ENCODE data around the gene ABCA2. TPM values are rescaled to one million over a fixed set of nuclear protein-coding genes. Genes with fewer than 3 reads are reported as not detected.

ABCA2 gene
- total RNA-seq, 1 donor = 20.3 TPM

DNA sequence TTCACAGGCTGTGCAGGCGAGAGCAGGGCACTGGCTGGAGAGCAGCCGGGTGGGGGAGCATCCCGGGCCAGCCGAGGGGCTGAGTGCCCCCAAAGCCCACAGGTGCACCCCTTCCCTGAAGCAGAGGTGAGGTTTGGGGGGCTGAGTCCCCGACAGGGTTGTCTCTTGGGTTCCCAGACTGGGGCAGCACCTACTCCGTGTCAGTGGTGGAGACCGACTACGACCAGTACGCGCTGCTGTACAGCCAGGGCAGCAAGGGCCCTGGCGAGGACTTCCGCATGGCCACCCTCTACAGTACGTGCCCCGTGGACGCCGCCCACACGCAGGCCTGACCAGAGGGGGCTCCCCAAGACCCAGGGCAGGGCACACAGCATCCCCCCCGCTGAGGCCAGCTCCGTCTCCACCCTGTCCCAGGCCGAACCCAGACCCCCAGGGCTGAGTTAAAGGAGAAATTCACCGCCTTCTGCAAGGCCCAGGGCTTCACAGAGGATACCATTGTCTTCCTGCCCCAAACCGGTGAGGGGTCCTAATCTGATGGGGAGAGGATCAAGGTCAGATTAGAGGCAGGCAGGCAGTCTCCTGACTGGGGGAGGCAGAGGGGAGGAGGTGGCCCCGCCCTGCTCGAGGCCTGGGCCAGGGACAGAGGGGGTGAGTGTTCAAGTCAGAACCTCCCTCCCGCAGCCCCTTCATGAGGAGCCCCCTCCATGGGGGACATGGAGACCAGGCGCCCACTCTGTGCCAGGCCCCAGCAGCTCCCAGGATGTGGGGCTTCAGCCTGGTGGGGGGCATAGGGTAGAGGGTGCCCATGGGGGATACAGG, 48.1 kb downstream of the ABCA2 start:
- TF ChIP-seq CTCF (IDR thresholded peaks at IDR 0.05; ENCODE audit: extremely low read depth, low read depth, low read length) = no peak
- Histone ChIP-seq H3K27ac (ENCODE audit: low read depth, low read length) (no peak overlapping the region), H3K27me3 (ENCODE audit: insufficient read depth, low read length) (peaks cover 12% of the 10 kb centered on the region), H3K9me3 (ENCODE audit: low read depth, low read length) (no peaks in the 10 kb centered on the region), H3K4me2 (ENCODE audit: insufficient read depth, low read length) (no peak overlapping the region), H3K36me3 (ENCODE audit: insufficient read depth, low read length) (no peaks in the 10 kb centered on the region), H3K4me3 (ENCODE audit: insufficient read depth, low read length) (no peak overlapping the region), H3K4me1 (ENCODE audit: insufficient read depth, low read length) (peaks cover 5% of the 10 kb centered on the region), H3K79me2 (ENCODE audit: insufficient read depth, low read length) (no peaks in the 10 kb centered on the region), H2AFZ (ENCODE audit: low read length) (no peak overlapping the region), H4K20me1 (ENCODE audit: insufficient read depth, low read length) (no peaks in the 10 kb centered on the region)
- DNase-seq (ENCODE audit: insufficient read length, low spot score, missing footprints) = no peak

DNA sequence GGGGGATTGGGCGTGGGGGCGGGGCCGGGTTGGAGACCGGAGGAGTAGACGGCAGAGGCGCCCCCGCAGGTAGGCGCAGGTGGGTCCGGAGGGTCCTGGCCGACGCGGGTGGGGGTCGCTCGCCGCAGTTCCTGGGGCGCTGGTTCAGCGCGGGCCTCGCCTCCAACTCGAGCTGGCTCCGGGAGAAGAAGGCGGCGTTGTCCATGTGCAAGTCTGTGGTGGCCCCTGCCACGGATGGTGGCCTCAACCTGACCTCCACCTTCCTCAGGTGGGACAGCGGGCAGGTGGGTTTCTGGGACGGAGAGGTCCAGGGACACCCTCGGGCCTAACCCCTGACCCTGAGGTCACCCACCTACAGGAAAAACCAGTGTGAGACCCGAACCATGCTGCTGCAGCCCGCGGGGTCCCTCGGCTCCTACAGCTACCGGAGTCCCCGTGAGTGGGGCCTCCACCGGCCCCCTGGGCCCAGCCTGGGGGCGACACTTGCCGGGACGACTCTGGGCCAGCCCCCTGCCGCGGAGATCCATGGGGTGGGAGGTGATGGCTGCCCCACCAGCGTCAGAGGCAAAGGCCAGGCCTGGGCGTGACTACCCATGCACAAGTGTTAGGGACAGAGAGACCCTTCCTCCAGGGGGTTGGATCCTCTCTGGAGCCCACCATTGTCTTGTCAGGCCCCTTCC, 49.0 kb downstream of the ABCA2 start:
- Histone ChIP-seq H3K9me3 (ENCODE audit: low read depth, low read length) (no peaks in the 10 kb centered on the region), H3K27ac (ENCODE audit: low read depth, low read length) (no peak overlapping the region), H3K4me1 (ENCODE audit: insufficient read depth, low read length) (peaks cover 5% of the 10 kb centered on the region), H3K4me3 (ENCODE audit: insufficient read depth, low read length) (no peak overlapping the region), H2AFZ (ENCODE audit: low read length) (no peak overlapping the region), H4K20me1 (ENCODE audit: insufficient read depth, low read length) (no peaks in the 10 kb centered on the region), H3K36me3 (ENCODE audit: insufficient read depth, low read length) (no peaks in the 10 kb centered on the region), H3K27me3 (ENCODE audit: insufficient read depth, low read length) (peaks cover 2% of the 10 kb centered on the region), H3K79me2 (ENCODE audit: insufficient read depth, low read length) (no peaks in the 10 kb centered on the region), H3K4me2 (ENCODE audit: insufficient read depth, low read length) (no peak overlapping the region)
- no peak for DNase-seq (ENCODE audit: insufficient read length, low spot score, missing footprints)
- TF ChIP-seq CTCF (IDR thresholded peaks at IDR 0.05; ENCODE audit: extremely low read depth, low read depth, low read length) = no peak

- peak overlapping the region; percentile 74 for H2AFZ ChIP-seq (ENCODE audit: low read length)
- peak overlapping the region; percentile 76 for H3K4me2 ChIP-seq (ENCODE audit: insufficient read depth, low read length)
- no peak overlapping the region for H3K27ac ChIP-seq (ENCODE audit: low read depth, low read length)
- no peaks in the 10 kb centered on the region for H3K79me2 ChIP-seq (ENCODE audit: insufficient read depth, low read length)
- no peaks in the 10 kb centered on the region for H3K36me3 ChIP-seq (ENCODE audit: insufficient read depth, low read length)
- no peaks in the 10 kb centered on the region for H3K27me3 ChIP-seq (ENCODE audit: insufficient read depth, low read length)
- peak overlapping the region; percentile 68 for H3K4me3 ChIP-seq (ENCODE audit: insufficient read depth, low read length)
- no peaks in the 10 kb centered on the region for H3K9me3 ChIP-seq (ENCODE audit: low read depth, low read length)
- peaks cover 5% of the 10 kb centered on the region for H3K4me1 ChIP-seq (ENCODE audit: insufficient read depth, low read length)
- DNase-seq (ENCODE audit: insufficient read length, low spot score, missing footprints) = peak; percentile 99
- no peaks in the 10 kb centered on the region for H4K20me1 ChIP-seq (ENCODE audit: insufficient read depth, low read length)
- no peak for TF ChIP-seq CTCF (IDR thresholded peaks at IDR 0.05; ENCODE audit: extremely low read depth, low read depth, low read length)
Measured at GRCh38 chr9:136978073-136978864, 49.8 kb downstream of the ABCA2 start.
